Measurements from ENCODE around the gene PNPLA3.

- TF ChIP-seq TAF1 (IDR thresholded peaks at IDR 0.05; ENCODE audit: borderline replicate concordance, low read depth, low read length) = no peak
- TF ChIP-seq POLR2AphosphoS5 (IDR thresholded peaks at IDR 0.05; ENCODE audit: low read depth, low read length) = no peak
These were observed 2.7 kb downstream of the PNPLA3 start for GRCh38 chr22:43926349-43926710.
